Keratinocyte (primary cell): Measurements from ENCODE around the gene NOTCH3.

ENCODE experiments used
- EZH2 ChIP-seq: IDR thresholded peaks from one replicate; pipeline ENCODE4 v1.6.1; 2012; ENCODE audit warnings: inconsistent platforms, mild to moderate bottlenecking, low read length, moderate library complexity
- TF ChIP-seq, protein P1 (sequence below), 3 experiments: IDR thresholded peaks in 1 of 3; conservative IDR thresholded peaks in 1 of 3; optimal IDR thresholded peaks in 1 of 3; 2 replicates in 2 of 3; 3 replicates in 1 of 3; pipeline versions ENCODE3 to v1.5.1; 2011; ENCODE audit warnings: low read length in 3 of 3, mild to moderate bottlenecking in 3 of 3, moderate library complexity in 2 of 3, control low read depth in 1 of 3, inconsistent platforms in 1 of 3; ENCODE audit not compliant: insufficient read depth in 2 of 3; ENCODE audit errors: extremely low read depth in 1 of 3

DNA sequence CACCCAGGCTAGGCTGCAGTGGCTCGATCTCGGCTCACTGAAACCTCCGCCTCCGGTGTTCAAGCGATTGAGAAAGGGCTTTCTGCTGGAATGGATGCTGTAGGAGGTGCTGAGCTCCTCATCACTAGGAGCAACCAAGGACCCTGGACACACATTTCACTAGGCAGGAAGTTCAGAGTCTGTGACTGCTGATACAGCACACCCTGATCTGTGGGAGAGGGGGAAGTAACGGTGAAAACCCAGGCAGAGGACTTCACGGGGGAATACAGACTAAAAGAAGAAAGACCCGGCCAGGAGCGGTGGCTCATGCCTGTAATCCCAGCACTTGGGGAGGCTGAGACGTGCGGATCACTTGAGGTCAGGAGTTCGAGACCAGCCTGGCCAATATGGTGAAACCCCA is 11.9 kb upstream of the NOTCH3 start:
- TF ChIP-seq, protein P1, sequence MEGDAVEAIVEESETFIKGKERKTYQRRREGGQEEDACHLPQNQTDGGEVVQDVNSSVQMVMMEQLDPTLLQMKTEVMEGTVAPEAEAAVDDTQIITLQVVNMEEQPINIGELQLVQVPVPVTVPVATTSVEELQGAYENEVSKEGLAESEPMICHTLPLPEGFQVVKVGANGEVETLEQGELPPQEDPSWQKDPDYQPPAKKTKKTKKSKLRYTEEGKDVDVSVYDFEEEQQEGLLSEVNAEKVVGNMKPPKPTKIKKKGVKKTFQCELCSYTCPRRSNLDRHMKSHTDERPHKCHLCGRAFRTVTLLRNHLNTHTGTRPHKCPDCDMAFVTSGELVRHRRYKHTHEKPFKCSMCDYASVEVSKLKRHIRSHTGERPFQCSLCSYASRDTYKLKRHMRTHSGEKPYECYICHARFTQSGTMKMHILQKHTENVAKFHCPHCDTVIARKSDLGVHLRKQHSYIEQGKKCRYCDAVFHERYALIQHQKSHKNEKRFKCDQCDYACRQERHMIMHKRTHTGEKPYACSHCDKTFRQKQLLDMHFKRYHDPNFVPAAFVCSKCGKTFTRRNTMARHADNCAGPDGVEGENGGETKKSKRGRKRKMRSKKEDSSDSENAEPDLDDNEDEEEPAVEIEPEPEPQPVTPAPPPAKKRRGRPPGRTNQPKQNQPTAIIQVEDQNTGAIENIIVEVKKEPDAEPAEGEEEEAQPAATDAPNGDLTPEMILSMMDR (optimal IDR thresholded peaks at IDR 0.05 in 1 of 3, IDR thresholded peaks at IDR 0.05 in 1 of 3, conservative IDR thresholded peaks at IDR 0.05 in 1 of 3; ENCODE audit: extremely low read depth in 1 of 3, insufficient read depth in 2 of 3, low read length in 3 of 3): no peak
- no peak for TF ChIP-seq EZH2
